SK-N-SH treated with all-trans-retinoic acid at 6 μM for 48 hours (cell line): ENCODE measurements around the gene ABR.

ENCODE experiments used
- ATAC-seq: fragments of 200-7000 bp; cut with Tn5 transposase; 3 replicates; pipeline ENCODE4 v1.9.1; 2020; ENCODE audit warnings: mild to moderate bottlenecking, moderate library complexity
- ARNTL ChIP-seq: fragments of 450-650 bp; formaldehyde crosslinking; IDR thresholded peaks from 2 replicates; pipeline ENCODE4 v1.5.0; 2020; ENCODE audit warnings: low read depth, mild to moderate bottlenecking, moderate library complexity, borderline replicate concordance
- BACH2 ChIP-seq: fragments of 250-450 bp; sonication (Bioruptor Pico); IDR thresholded peaks from 2 replicates; pipeline ENCODE4 v1.9.0; 2021; ENCODE audit warnings: mild to moderate bottlenecking, borderline replicate concordance
- CREB5 ChIP-seq: fragments of 250-450 bp; sonication (Bioruptor Pico); IDR thresholded peaks from 2 replicates; pipeline ENCODE4 v1.5.1; 2020; ENCODE audit warnings: low read depth, mild to moderate bottlenecking, moderate library complexity
- CSDC2 ChIP-seq: fragments of 250-450 bp; sonication (Bioruptor Pico); IDR thresholded peaks from 2 replicates; pipeline ENCODE4 v1.5.0; 2020; ENCODE audit warnings: mild to moderate bottlenecking, moderate library complexity
- CSRNP3 ChIP-seq: fragments of 250-450 bp; sonication (Bioruptor Pico); IDR thresholded peaks from 2 replicates; pipeline ENCODE4 v1.5.1; 2021; ENCODE audit warnings: mild to moderate bottlenecking, moderate library complexity
- ESRRG ChIP-seq: fragments of 250-450 bp; sonication (Bioruptor Pico); IDR thresholded peaks from 2 replicates; pipeline ENCODE4 v1.6.1; 2021; ENCODE audit warnings: mild to moderate bottlenecking
- GLIS3 ChIP-seq: fragments of 250-450 bp; sonication (Bioruptor Pico); IDR thresholded peaks from 2 replicates; pipeline ENCODE4 v1.5.0; 2020; ENCODE audit warnings: mild to moderate bottlenecking, moderate library complexity
- ISL1 ChIP-seq: fragments of 250-450 bp; sonication (Bioruptor Pico); IDR thresholded peaks from 2 replicates; pipeline ENCODE4 v2.1.2; 2022; ENCODE audit warnings: mild to moderate bottlenecking, moderate library complexity
- PATZ1 ChIP-seq: fragments of 250-450 bp; sonication (Bioruptor Pico); IDR thresholded peaks from 2 replicates; pipeline ENCODE4 v1.8.0; 2020; ENCODE audit warnings: mild to moderate bottlenecking, moderate library complexity, borderline replicate concordance
- POU6F1 ChIP-seq: fragments of 250-450 bp; sonication (Bioruptor Pico); IDR thresholded peaks from 2 replicates; pipeline ENCODE4 v1.8.0; 2021; ENCODE audit warnings: low read depth, mild to moderate bottlenecking, moderate library complexity, borderline replicate concordance
- PPARA ChIP-seq: fragments of 250-450 bp; sonication (Bioruptor Pico); IDR thresholded peaks from 2 replicates; pipeline ENCODE4 v1.5.0; 2020; ENCODE audit warnings: mild to moderate bottlenecking, borderline replicate concordance
- RARB ChIP-seq: fragments of 250-450 bp; sonication (Bioruptor Pico); IDR thresholded peaks from 2 replicates; pipeline ENCODE4 v1.8.0; 2021; ENCODE audit warnings: mild to moderate bottlenecking, moderate library complexity
- SNAI2 ChIP-seq: fragments of 250-450 bp; sonication (Bioruptor Pico); IDR thresholded peaks from 2 replicates; pipeline ENCODE4 v1.5.0; 2020; ENCODE audit warnings: mild to moderate bottlenecking, moderate library complexity
- TOX ChIP-seq: fragments of 250-450 bp; sonication (Bioruptor Pico); IDR thresholded peaks from 2 replicates; pipeline ENCODE4 v1.8.0; 2021; ENCODE audit warnings: mild to moderate bottlenecking, moderate library complexity, borderline replicate concordance
- ZC3H10 ChIP-seq: fragments of 250-450 bp; sonication (Bioruptor Pico); IDR thresholded peaks from 2 replicates; pipeline ENCODE4 v1.5.1; 2021; ENCODE audit warnings: mild to moderate bottlenecking, moderate library complexity
- ZFP3 ChIP-seq: fragments of 250-450 bp; sonication (Bioruptor Pico); IDR thresholded peaks from 2 replicates; pipeline ENCODE4 v1.5.0; 2020; ENCODE audit warnings: mild to moderate bottlenecking, moderate library complexity
- ZFP30 ChIP-seq: fragments of 450-650 bp; formaldehyde crosslinking; IDR thresholded peaks from 2 replicates; pipeline ENCODE4 v1.5.0; 2022; ENCODE audit warnings: mild to moderate bottlenecking, moderate library complexity
- ZNF565 ChIP-seq: fragments of 450-650 bp; formaldehyde crosslinking; conservative IDR thresholded peaks from 2 replicates; pipeline ENCODE4 v1.5.0; 2020; ENCODE audit warnings: low read depth, mild to moderate bottlenecking, moderate library complexity
- ZNF70 ChIP-seq: fragments of 450-650 bp; formaldehyde crosslinking; IDR thresholded peaks from 2 replicates; pipeline ENCODE4 v1.5.0; 2020; ENCODE audit warnings: mild to moderate bottlenecking, moderate library complexity
- TF ChIP-seq, protein P1 (sequence below): fragments of 250-450 bp; sonication (Bioruptor Pico); IDR thresholded peaks from 2 replicates; pipeline ENCODE4 v1.5.0; 2020; ENCODE audit warnings: mild to moderate bottlenecking, moderate library complexity

Gene ABR

GRCh38 chr17:1021147-1021546, 158.6 kb downstream of the ABR start:
- ATAC-seq = no peak
- TF ChIP-seq SNAI2 (CRISPR knock-in tag) (no peak), PATZ1 (CRISPR knock-in tag) (no peak), BACH2 (no peak), GLIS3 (CRISPR knock-in tag) (no peak), PPARA (CRISPR knock-in tag) (no peak), CSRNP3 (CRISPR knock-in tag) (no peak), ZNF565 (CRISPR knock-in tag) (no peak), ZNF70 (CRISPR knock-in tag) (no peak), CSDC2 (CRISPR knock-in tag) (no peak), TOX (CRISPR knock-in tag) (no peak), RARB (CRISPR knock-in tag) (no peak), ARNTL (CRISPR knock-in tag) (no peak), CREB5 (CRISPR knock-in tag) (no peak), POU6F1 (CRISPR knock-in tag) (no peak), ZFP30 (no peak), ISL1 (CRISPR knock-in tag) (no peak), ESRRG (CRISPR knock-in tag) (no peak), ZFP3 (CRISPR knock-in tag) (no peak), ZC3H10 (CRISPR knock-in tag) (no peak)
- TF ChIP-seq, protein P1, sequence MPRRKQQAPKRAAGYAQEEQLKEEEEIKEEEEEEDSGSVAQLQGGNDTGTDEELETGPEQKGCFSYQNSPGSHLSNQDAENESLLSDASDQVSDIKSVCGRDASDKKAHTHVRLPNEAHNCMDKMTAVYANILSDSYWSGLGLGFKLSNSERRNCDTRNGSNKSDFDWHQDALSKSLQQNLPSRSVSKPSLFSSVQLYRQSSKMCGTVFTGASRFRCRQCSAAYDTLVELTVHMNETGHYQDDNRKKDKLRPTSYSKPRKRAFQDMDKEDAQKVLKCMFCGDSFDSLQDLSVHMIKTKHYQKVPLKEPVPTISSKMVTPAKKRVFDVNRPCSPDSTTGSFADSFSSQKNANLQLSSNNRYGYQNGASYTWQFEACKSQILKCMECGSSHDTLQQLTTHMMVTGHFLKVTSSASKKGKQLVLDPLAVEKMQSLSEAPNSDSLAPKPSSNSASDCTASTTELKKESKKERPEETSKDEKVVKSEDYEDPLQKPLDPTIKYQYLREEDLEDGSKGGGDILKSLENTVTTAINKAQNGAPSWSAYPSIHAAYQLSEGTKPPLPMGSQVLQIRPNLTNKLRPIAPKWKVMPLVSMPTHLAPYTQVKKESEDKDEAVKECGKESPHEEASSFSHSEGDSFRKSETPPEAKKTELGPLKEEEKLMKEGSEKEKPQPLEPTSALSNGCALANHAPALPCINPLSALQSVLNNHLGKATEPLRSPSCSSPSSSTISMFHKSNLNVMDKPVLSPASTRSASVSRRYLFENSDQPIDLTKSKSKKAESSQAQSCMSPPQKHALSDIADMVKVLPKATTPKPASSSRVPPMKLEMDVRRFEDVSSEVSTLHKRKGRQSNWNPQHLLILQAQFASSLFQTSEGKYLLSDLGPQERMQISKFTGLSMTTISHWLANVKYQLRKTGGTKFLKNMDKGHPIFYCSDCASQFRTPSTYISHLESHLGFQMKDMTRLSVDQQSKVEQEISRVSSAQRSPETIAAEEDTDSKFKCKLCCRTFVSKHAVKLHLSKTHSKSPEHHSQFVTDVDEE (CRISPR knock-in tag) = no peak

GRCh38 chr17:1019451-1019850, 160.3 kb downstream of the ABR start:
- TF ChIP-seq RARB (CRISPR knock-in tag) (no peak), ZNF70 (CRISPR knock-in tag) (no peak), PPARA (CRISPR knock-in tag) (no peak), ESRRG (CRISPR knock-in tag) (no peak), ZFP30 (no peak), PATZ1 (CRISPR knock-in tag) (no peak), SNAI2 (CRISPR knock-in tag) (no peak), ISL1 (CRISPR knock-in tag) (no peak), ZFP3 (CRISPR knock-in tag) (no peak), BACH2 (no peak), ZC3H10 (CRISPR knock-in tag) (no peak), CSRNP3 (CRISPR knock-in tag) (no peak), ZNF565 (CRISPR knock-in tag) (no peak), ARNTL (CRISPR knock-in tag) (no peak)
- TF ChIP-seq, protein P1 (CRISPR knock-in tag) = no peak
- no peak for ATAC-seq
